Measurements from ENCODE around the gene INPPL1.

- TF ChIP-seq POLR2A (IDR thresholded peaks at IDR 0.05) (no peak), CTCF (IDR thresholded peaks at IDR 0.05) (no peak), POLR2AphosphoS5 (IDR thresholded peaks at IDR 0.05) (no peak)
Observed at GRCh38 chr11:72202571-72202970, 22.0 kb upstream of the INPPL1 start.

Data from suprapubic skin (tissue), 4 donors.